Right renal cortex interstitium (tissue), 3 donors: ENCODE data around the gene DDX21. TPM values are rescaled to one million over a fixed set of nuclear protein-coding genes. Genes with fewer than 3 reads are reported as not detected.

Experiments used
- polyA plus RNA-seq, 3 donors: library from polyadenylated mRNA; unstranded; fragments of 120-200 nt; gene quantifications; one replicate each; pipeline ENCODE4 v1.2.1, GENCODE V29; 2013; ENCODE audit not compliant: insufficient read length in 3 of 3

DDX21 gene
- polyA plus RNA-seq, 3 donors, result 55.6 to 59.7 (median 58.1) TPM

Other genes with a start within 250 kb of the DDX21 start
- 100 to 1,000 TPM; 178 to 197 (median 182) TPM for gene CCAR1, start 234.9 kb upstream of the DDX21 start, polyA plus RNA-seq
- gene STOX1, start 128.6 kb upstream of the DDX21 start, polyA plus RNA-seq, result 10 to 100 TPM; 11.6 to 13.4 (median 11.7) TPM
- 10 to 100 TPM; 65.4 to 79.2 (median 77.2) TPM for gene DDX50, start 54.9 kb upstream of the DDX21 start, polyA plus RNA-seq
- 10 to 100 TPM; 36.1 to 38.3 (median 37.9) TPM for gene KIFBP, start 32.6 kb downstream of the DDX21 start, polyA plus RNA-seq
- 10 to 100 TPM; 14.2 to 19.5 (median 16.3) TPM for gene SRGN, start 131.9 kb downstream of the DDX21 start, polyA plus RNA-seq
- gene VPS26A, start 168.0 kb downstream of the DDX21 start, polyA plus RNA-seq, result 10 to 100 TPM; 85.5 to 95.3 (median 89.2) TPM
- gene SUPV3L1, start 224.1 kb downstream of the DDX21 start, polyA plus RNA-seq, result 10 to 100 TPM; 38.8 to 48.7 (median 39.4) TPM